Stimulated activated CD4-positive, alpha-beta T cell treated with anti-CD3 and anti-CD28 coated beads, TNF-alpha, amount 100 ng/mL, for 48 hours (primary cell): ENCODE results near the gene DHX34.
"Not testable (repeated sequence)": the region's sequence is repeated elsewhere in the genome, so short reads cannot be mapped to it uniquely, and the experiment has no call there.

Experiments used
- DNase-seq, 3 donors: peaks; one replicate each; pipeline ENCODE4 v3.0.0-alpha.2; 2020; ENCODE audit warnings: low read depth in 3 of 3

The DHX34 gene, protein sequence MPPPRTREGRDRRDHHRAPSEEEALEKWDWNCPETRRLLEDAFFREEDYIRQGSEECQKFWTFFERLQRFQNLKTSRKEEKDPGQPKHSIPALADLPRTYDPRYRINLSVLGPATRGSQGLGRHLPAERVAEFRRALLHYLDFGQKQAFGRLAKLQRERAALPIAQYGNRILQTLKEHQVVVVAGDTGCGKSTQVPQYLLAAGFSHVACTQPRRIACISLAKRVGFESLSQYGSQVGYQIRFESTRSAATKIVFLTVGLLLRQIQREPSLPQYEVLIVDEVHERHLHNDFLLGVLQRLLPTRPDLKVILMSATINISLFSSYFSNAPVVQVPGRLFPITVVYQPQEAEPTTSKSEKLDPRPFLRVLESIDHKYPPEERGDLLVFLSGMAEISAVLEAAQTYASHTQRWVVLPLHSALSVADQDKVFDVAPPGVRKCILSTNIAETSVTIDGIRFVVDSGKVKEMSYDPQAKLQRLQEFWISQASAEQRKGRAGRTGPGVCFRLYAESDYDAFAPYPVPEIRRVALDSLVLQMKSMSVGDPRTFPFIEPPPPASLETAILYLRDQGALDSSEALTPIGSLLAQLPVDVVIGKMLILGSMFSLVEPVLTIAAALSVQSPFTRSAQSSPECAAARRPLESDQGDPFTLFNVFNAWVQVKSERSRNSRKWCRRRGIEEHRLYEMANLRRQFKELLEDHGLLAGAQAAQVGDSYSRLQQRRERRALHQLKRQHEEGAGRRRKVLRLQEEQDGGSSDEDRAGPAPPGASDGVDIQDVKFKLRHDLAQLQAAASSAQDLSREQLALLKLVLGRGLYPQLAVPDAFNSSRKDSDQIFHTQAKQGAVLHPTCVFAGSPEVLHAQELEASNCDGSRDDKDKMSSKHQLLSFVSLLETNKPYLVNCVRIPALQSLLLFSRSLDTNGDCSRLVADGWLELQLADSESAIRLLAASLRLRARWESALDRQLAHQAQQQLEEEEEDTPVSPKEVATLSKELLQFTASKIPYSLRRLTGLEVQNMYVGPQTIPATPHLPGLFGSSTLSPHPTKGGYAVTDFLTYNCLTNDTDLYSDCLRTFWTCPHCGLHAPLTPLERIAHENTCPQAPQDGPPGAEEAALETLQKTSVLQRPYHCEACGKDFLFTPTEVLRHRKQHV

DNA sequence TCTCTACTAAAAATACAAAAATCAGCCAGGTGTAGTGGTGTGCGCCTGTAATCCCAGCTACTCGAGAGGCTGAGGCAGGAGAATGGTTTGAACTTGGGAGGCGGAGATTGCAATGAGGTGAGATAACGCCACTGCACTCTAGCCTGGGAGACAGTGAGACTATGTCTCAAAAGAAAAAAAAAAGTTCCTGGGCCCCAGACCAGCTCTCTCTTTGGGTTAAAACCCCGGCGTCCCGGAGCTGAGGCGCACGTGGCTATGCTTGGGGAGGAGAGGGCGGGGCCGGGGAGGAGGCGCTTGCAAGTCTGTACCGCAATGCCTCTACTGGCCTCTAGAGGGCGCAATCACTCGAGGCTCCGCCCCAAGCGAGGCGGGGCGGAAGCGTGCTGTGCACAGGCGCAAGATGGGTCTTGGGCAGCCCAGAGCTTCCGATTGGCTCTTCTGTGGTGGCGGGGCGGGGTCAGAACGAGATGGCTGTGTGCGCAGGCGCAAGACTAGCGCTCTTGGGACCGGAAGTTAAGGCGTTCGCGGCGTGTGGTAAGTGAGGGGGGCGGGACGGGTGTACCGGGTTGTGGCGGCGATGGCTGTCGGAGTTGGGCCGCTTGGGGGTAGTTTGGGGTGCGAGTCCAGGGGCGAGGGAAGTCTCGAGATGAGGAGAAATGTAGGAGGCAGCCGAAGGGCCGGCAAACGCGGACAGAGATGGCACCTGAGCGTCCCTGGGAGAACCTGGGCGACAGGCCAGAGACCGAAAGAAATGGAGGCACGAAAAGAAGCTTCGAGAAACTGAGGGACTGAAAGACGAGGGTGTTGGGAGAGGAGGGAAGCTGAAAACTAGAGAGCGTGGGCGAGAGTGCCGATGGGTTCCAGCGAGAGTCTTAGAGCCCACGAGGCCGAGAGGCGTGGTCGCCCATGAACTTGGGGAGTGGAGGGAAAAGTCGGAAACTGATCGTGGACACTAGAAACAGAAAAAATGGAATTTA is at the start of gene DHX34:
TSS of gene DHX34 (plus strand) at position 497 of the 977 bp plus-strand sequence. CDS start 3,716 bp downstream, outside the sequence.
- peak; percentile 96 to 99 (median 98) for DNase-seq

DNA sequence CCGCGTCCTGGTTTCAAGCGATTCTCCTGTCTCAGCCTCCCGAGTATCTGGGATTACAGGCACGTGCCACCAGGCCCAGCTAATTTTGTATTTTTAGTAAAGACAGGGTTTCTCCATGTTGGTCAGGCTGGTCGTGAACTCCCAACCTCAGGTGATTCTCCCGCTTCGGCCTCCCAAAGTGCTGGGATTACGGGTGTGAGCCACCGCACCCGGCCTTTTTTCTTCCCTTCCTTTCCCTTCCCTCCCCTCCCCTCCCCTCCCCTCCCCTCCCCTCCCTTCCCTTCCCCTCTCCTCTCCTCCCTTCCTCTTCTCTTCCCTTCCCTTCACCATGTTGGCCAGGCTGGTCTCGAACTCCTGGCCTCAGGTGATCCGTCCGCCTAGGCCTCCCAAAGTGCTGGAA is 48.2 kb upstream of the DHX34 start:
- DNase-seq, result not testable (repeated sequence)

DNA sequence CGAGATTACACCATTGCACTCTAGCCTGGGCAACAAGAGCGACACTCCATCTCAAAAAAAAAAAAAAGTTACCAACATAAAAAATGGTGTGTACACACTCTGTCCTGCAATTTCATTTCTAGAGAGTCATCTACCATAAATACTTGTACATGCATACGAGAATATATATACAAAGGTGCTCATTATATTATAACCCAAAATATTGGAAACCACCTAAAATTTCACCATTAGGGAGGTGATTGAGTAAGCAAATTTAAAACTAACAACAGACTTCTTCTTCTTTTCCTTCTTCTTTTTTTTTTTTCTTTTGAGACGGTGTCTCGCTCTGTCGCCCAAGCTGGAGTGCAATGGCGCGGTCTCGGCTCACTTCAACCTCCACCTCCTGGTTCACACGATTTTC is 46.9 kb upstream of the DHX34 start:
- no peak for DNase-seq

DNA sequence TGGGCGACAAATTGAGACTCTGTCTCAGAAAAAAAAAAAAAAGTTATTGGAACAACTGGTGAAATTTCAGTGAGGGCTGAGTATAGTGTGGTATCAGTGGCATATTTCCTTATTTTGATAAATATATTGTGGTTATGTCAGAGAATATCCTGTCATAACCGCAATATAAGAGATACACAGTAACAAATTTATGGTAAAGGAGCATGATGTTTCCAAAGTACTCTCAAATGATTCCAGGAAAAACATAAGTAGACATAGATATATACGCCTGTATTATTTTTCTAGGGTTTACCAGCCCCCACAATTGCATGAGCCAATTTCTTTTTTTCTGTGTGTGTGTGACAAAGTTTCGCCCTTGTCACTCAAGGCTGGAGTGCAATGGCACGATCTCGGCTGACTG is 45.1 kb upstream of the DHX34 start:
- DNase-seq, result no peak

DNA sequence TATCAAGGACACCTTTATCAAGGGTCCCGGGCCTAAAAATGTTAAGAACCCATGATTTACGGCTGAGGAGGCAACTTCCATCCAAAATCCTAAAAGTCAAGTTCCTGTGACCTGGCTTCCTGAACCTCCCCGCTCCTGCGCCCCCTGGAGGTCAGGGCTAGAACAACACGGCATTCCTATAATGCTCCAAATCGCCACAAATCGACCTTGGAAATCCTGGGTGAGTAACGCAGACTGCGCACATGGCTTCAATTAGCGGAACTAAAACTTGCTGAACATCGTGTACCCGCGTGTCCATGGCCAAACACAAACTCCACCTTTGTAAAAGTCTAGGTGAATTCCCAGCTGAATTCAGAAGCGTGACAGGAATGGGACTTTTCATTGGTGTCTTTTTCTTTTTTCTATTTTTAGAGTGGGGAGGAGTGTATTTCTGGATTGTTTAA is 43.8 kb upstream of the DHX34 start:
- DNase-seq, result peak in 2 of 3 donors; percentile 25 to 30

DNA sequence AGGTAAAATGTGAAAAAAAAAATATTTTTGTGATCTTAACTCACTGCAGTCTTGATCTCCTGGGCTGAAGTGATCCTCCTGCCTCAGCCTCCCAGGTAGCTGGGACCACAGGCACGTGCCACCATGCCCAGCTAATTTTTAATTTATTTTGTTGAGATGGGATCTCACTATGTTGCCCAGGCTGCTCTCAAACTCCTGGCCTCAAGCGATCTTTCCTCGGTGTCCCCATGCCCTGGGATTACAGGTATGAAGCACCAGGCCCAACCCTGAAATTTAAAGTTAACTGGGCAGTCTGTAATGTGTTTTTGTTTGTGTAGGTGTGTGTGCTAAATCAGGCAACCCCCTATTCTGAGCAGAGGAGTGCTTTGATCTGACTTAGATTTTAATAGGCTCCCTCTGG is 42.8 kb upstream of the DHX34 start:
- DNase-seq, result no peak

DNA sequence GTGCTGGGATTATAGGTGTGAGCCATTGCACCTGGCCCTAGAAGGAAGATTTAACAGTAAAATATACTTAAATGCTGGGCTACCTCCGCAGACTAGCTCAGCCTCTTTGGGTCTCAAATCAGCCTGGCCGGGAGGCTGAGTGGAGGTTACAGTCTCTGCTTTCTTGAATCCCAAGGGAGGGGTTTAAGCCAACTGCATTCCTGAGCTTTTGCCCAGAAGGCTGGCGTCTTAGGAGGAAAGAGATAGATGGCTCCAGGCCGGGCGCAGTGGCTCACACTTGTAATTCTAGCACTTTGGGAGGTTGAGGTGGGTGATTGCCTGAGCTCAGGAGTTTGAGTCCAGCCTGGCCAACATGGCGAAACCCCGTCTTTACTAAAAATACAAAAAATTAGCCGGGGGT is 40.1 kb upstream of the DHX34 start:
- DNase-seq, result no peak

DNA sequence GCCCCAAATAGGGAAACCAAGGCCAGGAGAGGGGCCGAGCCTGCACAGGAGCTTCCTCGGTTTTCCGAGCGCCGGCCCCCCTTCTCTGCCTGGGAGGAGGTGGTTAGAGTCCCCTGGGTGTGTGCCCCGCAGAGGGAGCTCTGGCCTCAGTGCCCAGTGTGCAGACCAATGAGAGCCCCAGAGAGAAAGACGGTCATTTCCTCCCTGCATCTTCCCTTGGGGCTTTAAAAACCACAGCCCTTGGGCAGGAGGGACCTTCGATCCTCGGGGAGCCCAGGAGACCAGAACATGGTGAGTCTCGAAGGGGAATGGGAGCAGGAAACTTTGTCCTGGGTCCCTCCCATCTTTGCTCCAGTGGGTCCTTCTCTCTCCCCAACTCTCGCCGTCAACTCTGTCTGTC is 39.5 kb upstream of the DHX34 start, which contains the start of gene C5AR1:
TSS of gene C5AR1 (plus strand) at position 254 of the 400 bp plus-strand sequence. CDS start at position 289, 35 bp downstream.
- DNase-seq, result no peak

DNA sequence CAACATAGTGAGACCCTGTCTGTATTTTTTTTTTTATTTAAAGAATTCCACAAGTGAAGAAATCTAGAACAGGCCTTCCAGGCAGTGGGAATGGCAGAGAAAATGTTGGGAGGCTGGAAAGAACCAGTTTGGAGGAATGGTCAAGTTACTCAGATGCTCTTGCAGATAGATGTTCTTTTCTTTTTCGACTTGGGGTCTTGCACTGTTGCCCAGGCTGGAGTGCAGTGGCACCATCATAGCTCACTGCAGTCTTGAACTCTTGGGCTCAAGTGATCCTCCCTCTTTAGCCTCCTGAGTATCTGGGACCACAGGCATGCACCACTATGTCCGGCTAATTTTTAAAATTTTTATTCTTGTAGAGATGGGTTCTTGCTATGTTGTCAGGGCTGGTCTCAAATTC is 38.8 kb upstream of the DHX34 start:
- DNase-seq, result no peak

DNA sequence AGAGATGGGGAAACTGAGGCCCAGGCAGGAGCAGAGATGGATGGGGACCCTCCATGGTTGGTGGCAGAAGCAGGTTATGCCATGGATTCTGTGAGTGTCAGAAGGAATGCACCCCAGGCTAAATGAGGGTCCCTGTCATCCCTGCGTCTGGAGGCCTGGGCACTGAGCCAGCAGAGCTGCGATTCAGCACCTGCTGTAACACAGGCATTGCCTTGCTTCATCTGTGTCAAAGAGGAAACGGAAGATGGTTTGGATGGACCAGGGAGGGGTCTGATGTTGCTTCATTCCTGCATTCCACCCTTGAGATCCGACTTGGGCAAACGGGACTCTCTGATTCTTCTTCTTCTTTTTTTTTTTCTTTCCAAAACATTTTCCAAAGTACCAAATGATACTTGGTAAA is 38.3 kb upstream of the DHX34 start:
- DNase-seq, result no peak

DNA sequence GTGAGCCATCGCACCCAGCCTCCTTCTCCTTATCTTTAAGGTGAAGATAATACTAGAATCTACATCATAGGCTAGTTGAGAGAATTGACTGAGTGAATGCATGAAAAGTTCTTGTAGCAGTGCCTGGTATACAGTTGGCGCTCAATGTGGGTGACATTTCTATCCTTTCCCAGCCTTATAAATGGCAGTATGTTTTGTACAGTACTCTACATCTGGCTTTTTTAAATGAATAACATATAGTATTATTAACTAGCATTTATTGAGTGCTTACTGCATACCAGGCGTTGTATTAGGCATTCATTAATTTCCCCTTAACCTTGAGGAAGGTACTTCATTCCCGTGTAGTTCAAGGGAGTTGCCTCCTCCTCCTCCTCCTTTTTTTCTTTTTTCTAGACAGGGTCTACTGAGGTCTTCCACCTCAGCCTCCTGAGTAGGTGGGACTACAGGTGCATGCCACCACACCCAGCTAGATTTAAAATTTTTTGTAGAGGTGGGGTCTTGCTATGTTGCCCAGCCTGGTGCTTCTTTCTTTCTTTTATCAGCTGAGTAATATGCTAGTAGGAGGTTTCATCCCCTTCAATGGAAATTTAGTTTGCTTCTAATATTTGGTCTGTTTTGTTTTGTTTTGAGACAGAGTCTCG is 36.6 kb upstream of the DHX34 start:
- no peak for DNase-seq

DNA sequence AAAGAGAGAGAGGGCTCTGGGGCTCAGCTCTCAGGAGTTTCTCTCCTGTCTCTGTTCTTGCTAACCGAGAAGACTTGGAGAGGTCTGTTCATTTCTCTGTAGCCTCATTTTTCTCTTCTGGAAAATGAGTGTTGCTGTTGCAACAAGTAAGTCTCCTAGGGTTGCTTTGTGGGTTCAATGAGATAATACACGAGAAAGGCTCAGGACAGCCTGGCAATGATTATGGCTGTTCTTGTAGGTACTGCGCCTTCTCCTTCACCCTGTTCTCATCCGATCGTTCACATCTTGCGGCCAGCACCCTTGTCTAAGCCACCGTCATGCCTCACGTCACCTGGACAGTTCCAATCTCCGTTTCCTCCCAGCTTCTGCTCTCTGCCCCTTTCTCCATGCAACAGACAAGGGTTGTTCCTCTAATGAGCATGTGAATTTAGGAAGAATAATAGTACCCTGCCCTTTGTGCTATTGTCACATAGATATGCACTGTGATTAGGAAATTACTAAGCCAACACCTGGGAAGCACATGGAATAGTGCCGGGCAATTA is 35.3 kb upstream of the DHX34 start:
- no peak for DNase-seq

DNA sequence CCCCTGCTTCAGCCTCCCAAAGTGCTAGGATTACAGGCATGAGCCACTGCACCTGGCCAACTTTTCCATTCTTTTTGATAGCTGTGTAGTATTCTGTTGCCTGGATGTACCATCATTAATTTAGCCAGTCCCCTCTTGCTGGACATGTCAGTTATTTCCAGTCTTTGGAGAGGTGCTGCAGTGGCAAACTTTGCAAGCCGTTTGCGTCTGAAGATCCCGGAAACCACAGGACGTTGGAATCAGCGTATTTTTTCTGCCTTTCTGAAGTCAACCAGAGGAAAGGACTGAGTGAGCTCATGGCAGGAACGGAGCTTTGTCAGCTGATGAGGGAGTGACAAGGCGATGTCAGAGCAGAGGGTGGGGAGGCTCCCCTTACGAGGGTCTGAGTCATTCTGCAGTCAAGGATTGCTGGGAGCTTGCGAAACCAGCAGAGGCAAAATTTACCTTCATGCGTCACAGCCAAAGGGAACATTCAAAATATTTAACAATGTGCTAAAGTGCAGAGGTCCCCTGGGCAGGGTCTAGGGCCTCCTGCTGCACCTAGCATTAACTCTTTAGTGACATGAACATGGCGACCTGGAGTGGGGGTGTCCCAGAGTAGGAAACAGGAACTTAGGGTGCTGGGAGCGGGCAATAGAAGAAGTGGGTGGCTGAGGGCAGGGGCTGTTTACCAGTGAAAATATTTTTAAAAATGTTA is 33.8 kb upstream of the DHX34 start:
- DNase-seq, result peak in 2 of 3 donors; percentile 7 to 42

DNA sequence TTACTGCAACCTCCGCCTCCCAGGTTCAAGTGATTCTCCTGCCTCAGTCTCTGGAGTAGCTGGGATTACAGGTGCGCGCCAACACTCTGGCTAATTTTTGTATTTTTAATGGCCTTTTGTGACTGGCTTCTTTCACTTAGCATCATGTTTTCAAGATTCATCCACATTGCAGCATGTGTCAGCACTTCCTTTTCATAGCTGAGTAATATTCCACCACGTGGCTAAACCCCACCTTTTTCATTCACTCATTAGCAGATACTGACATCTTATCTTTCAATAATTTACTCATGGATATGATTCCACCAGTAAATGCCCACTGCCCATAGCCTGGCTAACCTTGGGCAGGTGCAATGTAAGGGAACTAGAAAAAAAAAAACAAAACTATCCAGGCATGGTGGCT is 32.6 kb upstream of the DHX34 start:
- no peak for DNase-seq

DNA sequence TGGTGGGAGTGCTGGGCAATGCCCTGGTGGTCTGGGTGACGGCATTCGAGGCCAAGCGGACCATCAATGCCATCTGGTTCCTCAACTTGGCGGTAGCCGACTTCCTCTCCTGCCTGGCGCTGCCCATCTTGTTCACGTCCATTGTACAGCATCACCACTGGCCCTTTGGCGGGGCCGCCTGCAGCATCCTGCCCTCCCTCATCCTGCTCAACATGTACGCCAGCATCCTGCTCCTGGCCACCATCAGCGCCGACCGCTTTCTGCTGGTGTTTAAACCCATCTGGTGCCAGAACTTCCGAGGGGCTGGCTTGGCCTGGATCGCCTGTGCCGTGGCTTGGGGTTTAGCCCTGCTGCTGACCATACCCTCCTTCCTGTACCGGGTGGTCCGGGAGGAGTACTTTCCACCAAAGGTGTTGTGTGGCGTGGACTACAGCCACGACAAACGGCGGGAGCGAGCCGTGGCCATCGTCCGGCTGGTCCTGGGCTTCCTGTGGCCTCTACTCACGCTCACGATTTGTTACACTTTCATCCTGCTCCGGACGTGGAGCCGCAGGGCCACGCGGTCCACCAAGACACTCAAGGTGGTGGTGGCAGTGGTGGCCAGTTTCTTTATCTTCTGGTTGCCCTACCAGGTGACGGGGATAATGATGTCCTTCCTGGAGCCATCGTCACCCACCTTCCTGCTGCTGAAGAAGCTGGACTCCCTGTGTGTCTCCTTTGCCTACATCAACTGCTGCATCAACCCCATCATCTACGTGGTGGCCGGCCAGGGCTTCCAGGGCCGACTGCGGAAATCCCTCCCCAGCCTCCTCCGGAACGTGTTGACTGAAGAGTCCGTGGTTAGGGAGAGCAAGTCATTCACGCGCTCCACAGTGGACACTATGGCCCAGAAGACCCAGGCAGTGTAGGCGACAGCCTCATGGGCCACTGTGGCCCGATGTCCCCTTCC is 28.9 kb upstream of the DHX34 start:
- no peak for DNase-seq

DNA sequence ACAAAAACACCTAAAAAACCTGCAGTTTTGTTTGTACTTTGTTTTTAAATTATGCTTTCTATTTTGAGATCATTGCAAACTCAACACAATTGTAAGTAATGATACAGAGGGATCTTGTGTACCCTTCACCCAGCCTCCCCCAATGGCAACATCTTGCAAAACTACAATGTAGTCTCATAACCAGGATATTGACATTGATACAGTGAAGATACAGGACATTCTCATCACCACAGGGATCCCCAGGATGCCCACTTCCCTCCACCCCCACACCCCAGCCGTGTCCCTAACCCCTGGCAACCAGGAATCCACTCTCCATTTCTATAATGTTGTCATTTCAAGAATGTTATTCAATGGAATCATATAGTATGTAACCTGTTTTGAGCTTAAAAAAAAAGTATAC is 27.5 kb upstream of the DHX34 start:
- no peak for DNase-seq

DNA sequence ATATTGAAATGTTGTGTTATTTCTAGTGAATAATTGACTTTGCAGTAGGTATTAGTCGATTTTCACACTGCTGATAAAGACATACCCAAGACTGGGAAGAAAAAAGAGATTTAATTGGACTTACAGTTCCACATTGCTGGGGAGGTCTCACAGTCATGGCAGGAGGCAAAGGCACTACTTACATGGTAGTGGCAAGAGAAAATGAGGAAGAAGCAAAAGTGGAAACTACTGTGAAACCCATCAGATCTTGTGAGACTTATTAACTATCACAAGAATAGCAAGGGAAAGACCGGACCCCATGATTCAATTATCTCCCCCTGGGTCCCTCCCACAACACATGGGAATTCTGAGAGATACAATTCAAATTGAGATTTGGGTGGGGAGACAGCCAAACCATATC is 27.1 kb upstream of the DHX34 start:
- no peak for DNase-seq

DNA sequence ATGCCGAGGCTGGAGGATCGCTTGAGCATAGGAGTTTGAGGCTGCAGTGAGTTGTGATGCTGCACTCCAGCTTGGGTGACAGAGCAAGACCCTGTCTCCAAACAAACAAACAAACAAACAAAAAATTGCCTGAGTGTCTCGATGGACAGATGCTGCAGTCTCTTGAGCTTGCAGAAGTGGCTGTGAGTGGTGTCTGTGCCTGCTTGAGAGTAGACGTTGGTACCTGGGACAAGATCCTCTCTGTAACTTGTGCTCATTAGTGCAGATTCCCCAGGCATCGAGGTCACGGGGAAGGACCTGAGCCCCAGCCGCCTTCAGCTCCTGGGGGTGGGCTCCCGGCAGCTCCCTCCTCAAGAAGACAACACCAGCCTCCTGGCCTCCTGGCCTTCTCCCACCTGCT is 25.7 kb upstream of the DHX34 start:
- no peak for DNase-seq
